UCSD-AML1 (cell line): ENCODE data around the gene ATXN1L.
"Not testable (repeated sequence)": the region's sequence is repeated elsewhere in the genome, so short reads cannot be mapped to it uniquely, and the experiment has no call there.

Source experiments
- DNase-seq: peaks from one replicate; lab custom pipeline; 2025; ENCODE audit not compliant: unreplicated experiment; lab: John Stamatoyannopoulos, UW

Gene ATXN1L

DNA sequence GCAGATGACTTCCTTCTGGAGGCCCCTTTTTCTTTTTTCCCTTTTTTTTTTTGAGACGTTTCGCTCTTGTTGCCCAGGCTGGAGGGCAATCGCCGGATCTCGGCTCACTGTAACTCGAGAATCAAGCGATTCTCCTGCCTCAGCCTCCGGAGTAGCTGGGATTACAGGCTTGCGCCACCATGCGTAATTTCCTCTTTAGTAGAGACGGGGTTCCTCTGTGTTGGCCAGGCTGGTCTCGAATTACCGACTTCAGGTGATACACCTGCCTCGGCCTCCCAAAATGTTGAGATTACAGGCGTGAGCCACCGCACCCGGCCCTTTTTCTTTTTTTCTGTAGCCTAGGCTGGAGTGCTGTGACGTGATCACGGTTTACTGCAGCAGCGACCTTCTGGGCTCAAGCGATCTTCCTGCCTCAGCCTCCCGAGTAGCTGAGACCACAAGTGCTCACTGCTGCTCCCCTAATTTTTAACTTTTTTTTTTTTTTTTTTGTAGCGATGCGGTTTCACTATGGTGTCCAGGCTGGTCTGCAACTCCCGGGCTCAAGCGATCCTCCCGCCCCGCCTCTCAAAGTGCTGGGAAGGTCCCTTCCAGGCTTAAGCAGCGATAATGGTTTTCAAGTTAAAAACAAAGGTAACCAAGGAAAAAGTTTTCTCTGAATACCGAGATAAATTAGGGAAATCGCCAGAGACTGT, 48.6 kb downstream of the ATXN1L start:
- peak; percentile 45 for DNase-seq

DNA sequence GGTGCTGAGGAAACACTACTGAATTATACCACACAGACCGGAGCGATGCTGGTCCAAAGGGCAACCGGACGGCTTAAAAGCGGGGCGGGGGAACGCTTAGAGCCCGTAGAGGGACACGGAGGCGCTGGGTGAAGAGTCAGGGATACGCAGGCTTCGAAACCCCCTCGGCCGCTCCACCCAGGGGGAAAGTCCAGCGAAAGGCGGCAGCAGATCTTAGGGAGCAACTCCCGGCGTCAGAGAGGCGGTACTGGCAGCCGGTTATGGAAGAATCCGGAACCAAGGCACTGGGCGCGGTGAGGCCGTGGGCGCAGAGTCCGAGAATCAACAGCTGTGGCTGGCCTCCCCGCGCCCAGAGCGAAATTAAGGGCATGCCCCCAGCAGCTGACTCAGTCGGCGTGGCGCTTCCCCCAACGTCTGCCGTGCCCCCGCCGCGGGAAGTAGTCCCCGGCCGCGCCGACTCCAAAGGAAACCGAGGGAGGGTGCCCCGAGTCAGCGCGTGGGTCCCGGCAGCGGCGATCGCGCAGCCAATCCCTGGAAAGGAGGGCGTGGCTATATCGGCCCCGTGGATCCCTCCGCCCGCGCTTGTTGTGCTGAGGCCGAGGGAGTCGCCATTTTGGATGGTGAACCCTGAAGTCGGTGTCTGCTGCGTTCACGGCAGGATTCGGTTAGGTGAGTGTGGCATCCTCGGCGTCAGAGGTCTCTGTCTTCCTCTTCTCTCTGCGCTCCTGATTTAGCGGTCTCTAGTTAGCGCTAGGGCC, 49.3 kb downstream of the ATXN1L start, which contains the start of gene IST1:
IST1 (plus strand) TSS at position 611 of the 758 bp plus-strand sequence. CDS start 20,110 bp downstream, outside the sequence.
- DNase-seq: peak; percentile 97

DNA sequence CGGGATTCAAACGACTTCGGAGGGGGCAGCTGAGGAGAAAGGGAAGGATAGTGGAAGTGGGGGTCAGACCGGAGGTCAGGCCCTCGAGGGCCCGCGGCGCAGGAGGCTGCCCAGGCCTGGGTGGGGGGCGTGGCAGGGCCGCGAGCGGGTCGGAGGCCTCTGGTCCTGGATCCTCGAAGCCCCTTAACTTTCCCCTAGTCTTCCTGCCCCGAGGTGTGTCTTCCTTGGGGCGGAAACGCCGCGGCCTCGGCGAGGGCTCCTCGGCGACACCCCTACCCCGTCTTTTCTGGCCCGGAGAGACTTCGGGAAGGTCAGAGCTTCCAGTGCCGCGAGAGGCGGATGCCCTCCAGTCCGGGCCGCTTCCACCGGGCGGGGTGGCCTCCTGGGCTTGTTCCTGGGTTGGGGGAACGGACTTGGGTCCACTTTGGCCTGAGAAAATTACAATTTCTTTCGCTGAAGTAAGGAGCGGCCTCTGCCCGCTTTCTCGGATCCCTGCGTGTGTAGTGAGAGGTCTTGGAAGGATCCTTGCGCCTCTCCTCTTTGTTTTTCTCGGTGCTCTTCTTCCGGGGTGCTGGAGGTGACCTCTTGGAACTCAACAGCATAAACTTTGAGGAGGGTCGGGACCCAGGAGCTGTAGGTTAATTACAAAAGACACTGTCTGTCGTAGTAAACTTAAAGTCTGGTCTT, 50.0 kb downstream of the ATXN1L start:
- DNase-seq: no peak

DNA sequence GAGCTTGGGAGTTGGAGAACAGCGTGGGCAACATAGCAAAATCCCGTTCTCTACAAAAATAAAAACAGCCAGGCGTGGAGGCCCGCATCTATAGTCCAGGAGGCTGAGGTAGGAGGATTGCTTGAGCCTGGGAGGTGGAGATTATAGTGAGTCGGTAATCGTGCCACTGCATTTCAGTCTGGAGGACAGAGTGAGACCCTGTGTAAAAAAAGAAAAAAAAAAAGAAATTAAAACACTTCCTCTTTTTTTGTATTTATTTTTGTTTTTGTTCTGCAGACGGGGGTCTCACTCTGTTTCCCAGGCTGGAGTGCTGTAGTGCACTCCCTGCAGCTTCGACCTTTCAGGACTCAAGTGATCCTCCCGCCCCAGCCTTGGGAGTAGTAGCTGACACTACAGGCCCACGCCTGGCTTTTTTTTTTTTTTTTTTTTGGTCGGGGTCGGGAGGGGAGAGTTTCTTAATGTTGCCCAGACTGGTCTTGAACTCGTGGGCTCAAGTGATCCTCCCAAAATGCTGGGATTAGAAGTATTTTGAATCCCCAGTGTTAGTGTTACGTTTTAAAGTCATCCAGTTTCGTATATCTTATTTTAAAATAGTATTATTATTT, 51.1 kb downstream of the ATXN1L start:
- DNase-seq: no peak

DNA sequence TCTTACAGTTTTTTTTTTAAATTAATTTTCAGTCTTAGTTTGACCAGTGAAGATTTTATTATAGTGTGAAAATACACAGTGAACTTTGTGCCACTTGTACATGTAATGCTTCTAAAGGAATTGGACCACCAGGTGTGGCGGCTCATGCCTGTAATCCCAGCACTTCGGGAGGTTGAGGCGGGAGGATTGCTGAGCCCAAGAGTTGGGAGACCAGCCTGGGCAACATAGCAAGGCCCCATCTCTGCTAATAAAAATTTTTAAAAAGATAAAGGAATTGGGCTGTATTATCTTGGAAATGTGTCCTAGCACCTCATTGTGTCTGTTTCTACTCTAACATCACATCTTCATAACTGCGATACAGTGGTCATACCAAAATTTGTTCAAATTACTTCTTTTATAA, 53.4 kb downstream of the ATXN1L start:
- no peak for DNase-seq

DNA sequence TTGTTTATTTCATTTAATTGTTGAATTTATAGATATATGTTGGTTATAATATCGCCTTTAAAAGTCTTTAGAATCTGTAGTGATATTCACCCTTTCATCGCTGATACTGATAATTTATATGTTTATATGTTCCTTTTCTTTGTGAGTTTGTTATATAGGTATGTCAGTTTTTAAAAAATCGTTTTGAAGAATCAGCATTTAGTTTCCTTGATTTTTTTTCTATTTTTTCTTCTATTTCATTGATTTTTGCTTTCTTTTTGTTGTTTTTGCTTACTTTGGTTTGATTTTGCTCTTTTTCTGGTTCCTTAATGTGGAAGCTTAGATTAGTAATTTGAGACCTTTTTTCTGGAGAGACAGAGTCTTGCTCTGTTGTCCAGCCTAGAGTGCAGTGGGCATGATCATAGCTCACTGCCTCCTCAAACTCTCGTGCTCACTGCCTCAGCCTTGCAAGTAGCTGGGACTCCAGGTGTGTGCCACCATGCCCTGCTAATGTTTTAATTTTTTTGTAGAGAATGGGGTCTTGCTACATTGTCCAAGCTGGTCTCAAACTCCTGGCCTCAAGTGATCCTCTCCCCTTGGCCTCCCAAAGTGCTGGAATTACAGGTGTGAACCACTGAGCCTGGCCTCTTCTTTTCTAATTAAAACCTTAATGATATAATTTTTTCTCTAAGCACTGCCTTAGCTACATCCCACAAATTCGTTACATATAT, 57.0 kb downstream of the ATXN1L start:
- DNase-seq: no peak

DNA sequence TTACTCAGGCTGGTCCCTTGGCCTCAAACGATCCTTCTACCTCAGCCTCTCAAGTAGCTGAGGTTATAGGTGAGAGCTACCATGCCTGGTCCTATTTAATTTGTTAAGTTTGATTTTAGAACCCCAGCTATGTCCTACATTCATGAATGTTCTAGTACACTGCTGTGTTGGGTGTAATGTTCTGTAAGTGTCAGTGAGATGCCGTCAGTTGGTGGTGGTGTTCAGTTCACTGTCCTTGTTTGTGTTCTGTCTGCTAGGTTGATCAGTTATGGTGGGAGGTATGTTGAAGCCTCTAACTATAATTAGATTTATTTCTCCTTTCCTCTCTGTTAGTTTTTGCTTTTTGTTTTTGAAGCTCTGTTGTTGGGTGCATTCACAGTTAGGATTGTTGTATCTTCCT, 57.8 kb downstream of the ATXN1L start:
- no peak for DNase-seq

DNA sequence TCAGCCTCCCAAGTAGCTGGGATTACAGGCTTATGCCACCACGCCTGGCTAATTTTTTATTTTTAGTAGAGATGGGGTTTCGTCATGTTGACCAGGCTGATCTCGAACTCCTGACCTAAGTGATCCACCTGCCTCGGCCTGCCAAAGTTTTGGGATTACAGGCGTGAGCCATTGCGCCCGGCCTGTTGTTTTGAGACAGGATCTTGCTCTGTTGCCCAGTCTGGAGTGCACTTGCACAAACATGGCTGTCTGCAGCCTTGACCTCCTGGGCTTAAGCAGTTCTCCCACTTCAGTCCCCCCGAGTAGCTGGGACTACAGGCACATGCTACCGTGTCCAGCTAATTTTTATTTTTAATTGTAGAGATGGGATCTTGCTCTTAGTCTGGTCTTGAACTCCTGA, 58.5 kb downstream of the ATXN1L start:
- no peak for DNase-seq

DNA sequence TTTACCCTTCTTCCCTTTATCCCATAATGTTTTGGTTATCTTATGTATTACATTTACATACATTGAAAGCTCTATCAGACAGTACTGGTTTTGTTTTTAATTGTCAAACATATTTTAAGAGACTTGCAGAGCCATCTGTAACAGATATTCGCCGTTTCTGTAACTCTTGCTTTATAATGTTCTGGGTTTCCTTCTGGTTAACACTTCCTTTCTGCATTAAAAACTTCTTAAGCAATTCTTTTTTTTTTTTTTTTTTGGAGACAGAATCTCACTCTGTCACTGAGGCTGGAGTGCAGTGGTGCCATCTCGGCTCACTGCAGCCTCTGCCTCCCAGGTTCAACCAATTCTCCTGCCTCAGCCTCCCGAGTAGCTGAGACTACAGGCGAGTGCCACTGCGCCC, 60.0 kb downstream of the ATXN1L start:
- not testable (repeated sequence) for DNase-seq
